Endothelial cell of umbilical vein (primary cell): Measurements from ENCODE around the gene PDCD11. TPM values are rescaled to one million over a fixed set of nuclear protein-coding genes. Genes with fewer than 3 reads are reported as not detected.

Experiments used
- BruUV-seq: library from RNA; stranded (reverse); fragments of 400-500 nt; replicated peaks from 2 replicates; lab custom pipeline; 2021; lab: Mats Ljungman, UMichigan
- CTCF ChIA-PET: fragments of 300-600, 350-600 bp; sonication (Branson Sonifier 250); formaldehyde crosslinking; loops from one replicate; lab custom pipeline; 2021; ENCODE audit warnings: antibody characterized with exemption, inconsistent platforms; lab: Charles Lee
- POLR2A ChIA-PET: fragments of 300-600, 350-600 bp; sonication (Branson Sonifier 250); formaldehyde crosslinking; loops from one replicate; lab custom pipeline; 2021; ENCODE audit warnings: antibody characterized with exemption, inconsistent platforms; lab: Charles Lee
- DNase-seq: peaks from one replicate; pipeline ENCODE4 v3.0.0-alpha.2; 2011; ENCODE audit warnings: low read depth, low spot score
- FAIRE-seq: peaks from 2 replicates; lab custom pipeline; 2011; peaks lifted over from hg19 to GRCh38; lab: Jason Lieb, UNC
- H2AFZ ChIP-seq: 2 replicates; pipeline ENCODE4 v1.6.0; 2012; ENCODE audit warnings: low read depth, low read length, control low read depth, inconsistent platforms
- H3K27ac ChIP-seq: 2 replicates; pipeline ENCODE4 v1.5.1; 2011; ENCODE audit warnings: low read depth, mild to moderate bottlenecking, control low read depth, low read length, moderate library complexity; ENCODE audit not compliant: insufficient read depth
- H3K27me3 ChIP-seq, 2 experiments: 2 replicates each; pipeline versions ENCODE4 v1.6.0 to v1.6.1; 2011; ENCODE audit warnings: low read length in 2 of 2, mixed read lengths in 1 of 2; ENCODE audit not compliant: control insufficient read depth in 2 of 2, insufficient read depth in 2 of 2
- H3K36me3 ChIP-seq, 2 experiments: 2 replicates in 1 of 2; 3 replicates in 1 of 2; pipeline ENCODE4 v1.5.1; 2011; ENCODE audit warnings: low read length in 2 of 2, mild to moderate bottlenecking in 1 of 2, moderate library complexity in 1 of 2; ENCODE audit not compliant: control insufficient read depth in 2 of 2, insufficient read depth in 2 of 2; ENCODE audit errors: extremely low read depth in 1 of 2
- H3K4me1 ChIP-seq: 3 replicates; pipeline ENCODE4 v1.5.1; 2011; ENCODE audit warnings: mild to moderate bottlenecking, low read length; ENCODE audit not compliant: control insufficient read depth, insufficient read depth; ENCODE audit errors: extremely low read depth
- H3K4me2 ChIP-seq: 2 replicates; pipeline ENCODE4 v1.6.1; 2011; ENCODE audit warnings: low read length, control low read depth, mixed read lengths; ENCODE audit not compliant: insufficient read depth
- H3K4me3 ChIP-seq, 3 experiments: fragments of 200-600 bp in 1 of 3; sonication (generic), shearing (Covaris generic) in 1 of 3; replicated peaks in 1 of 3; 2 replicates each; pipeline ENCODE4 v1.5.1; 2011 to 2016; ENCODE audit warnings: control low read depth in 3 of 3, low read length in 3 of 3, mild to moderate bottlenecking in 2 of 3, inconsistent platforms in 1 of 3, low read depth in 1 of 3, moderate library complexity in 1 of 3; ENCODE audit not compliant: insufficient read depth in 1 of 3
- H3K79me2 ChIP-seq: 2 replicates; pipeline ENCODE4 v1.6.0; 2012; ENCODE audit warnings: low read length, inconsistent platforms; ENCODE audit not compliant: control insufficient read depth, insufficient read depth
- H3K9ac ChIP-seq: replicated peaks from 2 replicates; pipeline ENCODE3; 2011; ENCODE audit warnings: low read length, control low read depth; ENCODE audit not compliant: insufficient read depth; ENCODE audit errors: extremely low read depth
- H3K9me1 ChIP-seq: replicated peaks from 3 replicates; pipeline ENCODE4 v1.6.0; 2011; ENCODE audit warnings: mild to moderate bottlenecking, low read length; ENCODE audit not compliant: control insufficient read depth, insufficient read depth; ENCODE audit errors: extremely low read depth
- H3K9me3 ChIP-seq: replicated peaks from 2 replicates; pipeline ENCODE4 v1.5.1; 2012; ENCODE audit warnings: low read length, inconsistent platforms; ENCODE audit not compliant: control insufficient read depth, insufficient read depth
- H4K20me1 ChIP-seq: replicated peaks from 2 replicates; pipeline ENCODE3; 2011; ENCODE audit warnings: mild to moderate bottlenecking, low read length; ENCODE audit not compliant: control insufficient read depth, insufficient read depth; ENCODE audit errors: extremely low read depth
- EZH2 ChIP-seq: IDR thresholded peaks from 2 replicates; pipeline ENCODE4 v1.6.1; 2012; ENCODE audit warnings: borderline replicate concordance, low read depth, mild to moderate bottlenecking, moderate library complexity, low read length, inconsistent platforms; ENCODE audit not compliant: severe bottlenecking
- FOS ChIP-seq: IDR thresholded peaks from 2 replicates; pipeline ENCODE4 v1.6.1; 2011; ENCODE audit warnings: mild to moderate bottlenecking, low read length, moderate library complexity, borderline replicate concordance; ENCODE audit not compliant: insufficient read depth
- MAX ChIP-seq: IDR thresholded peaks from 2 replicates; pipeline ENCODE4 v1.6.1; 2011; ENCODE audit not compliant: insufficient read depth, insufficient read length
- POLR2AphosphoS5 ChIP-seq: IDR thresholded peaks from 2 replicates; pipeline ENCODE4 v1.6.1; 2012; ENCODE audit warnings: low read depth, mild to moderate bottlenecking, control low read depth, low read length, moderate library complexity; ENCODE audit not compliant: insufficient read depth
- dilution Hi-C: fragments of 300-500 bp; cut with MboI; formaldehyde crosslinking; loops from one replicate; pipeline ENCODE4 v1.15.0; 2019; ENCODE audit warnings: low sequenced_read_pairs; ENCODE audit not compliant: extremely low pct_ligation_motif_present
- intact Hi-C: fragments of 100-400 bp; cut with micrococcal nuclease; formaldehyde crosslinking; loops from one replicate; pipeline ENCODE4 v1.10.0; 2022
- polyA plus RNA-seq, 4 experiments: library from polyadenylated mRNA; depleted of rRNA in 3 of 4; stranded (reverse) in 3 of 4; unstranded in 1 of 4; fragments of >200 nt; gene quantifications; 2 replicates each; pipeline versions ENCODE4 v1.2.1 to v1.2.3, GENCODE V29; 2011 to 2012; ENCODE audit warnings: missing spikeins in 1 of 4
- total RNA-seq: library from RNA; stranded (reverse); gene quantifications from 2 replicates; pipeline ENCODE4 v1.2.3, GENCODE V29; 2021

Gene PDCD11
- total and polyA plus RNA-seq, 2 donors (not counting 3 experiments of a cell fraction or from before 2014, with no cell fraction given): 12.6 to 52.7 TPM

- Histone ChIP-seq H4K20me1 (no peaks in the 10 kb centered on the region), H2AFZ (peak within 1 kb of the TSS; percentile 22), H3K36me3 (no peaks in the 10 kb centered on the region), H3K4me1 (peaks cover 11% of the 10 kb centered on the region), H3K27me3 (peaks cover 27 to 44% of the 10 kb centered on the region in 2 experiments), H3K9me1 (no peaks in the 10 kb centered on the region), H3K79me2 (no peaks in the 10 kb centered on the region), H3K9me3 (no peaks in the 10 kb centered on the region), H3K4me2 (peak within 1 kb of the TSS; percentile 59), H3K9ac (no peak within 1 kb of the TSS), H3K4me3 (peak within 1 kb of the TSS in 2 of 3 experiments; percentile 34 to 43), H3K27ac (no peak within 1 kb of the TSS)
- FAIRE-seq: no peak
- ChIA-PET POLR2A (no interaction called here), CTCF (interaction anchor here (0.8 to 4.6 kb wide), 9 partner anchors 10 to 193 kb away, joined by 3 to 17 read pairs (median 4); no protein-coding TSS in a partner anchor)
- DNase-seq: no peak
- dilution Hi-C loops: no loop called here
- intact Hi-C loops: no loop called here
- TF ChIP-seq EZH2: peak; percentile 73
- no peak for TF ChIP-seq MAX
- TF ChIP-seq POLR2AphosphoS5: no peak
- TF ChIP-seq FOS: no peak
- BruUV-seq: no TSS peak
These were observed 97.0 kb downstream of the PDCD11 start, which contains the start of gene NEURL1 for GRCh38 chr10:103493362-103493915. TSS of gene NEURL1 (plus strand) at chr10:103493705. CDS start at chr10:103494388, 683 bp downstream.
